Parathyroid adenoma (tissue), 2 donors: ENCODE data around the gene ATP1A4.

Source experiments
- H2AFZ ChIP-seq: fragments of 300-600 bp; sonication (generic); one replicate; pipeline ENCODE4 v1.7.0; 2017; ENCODE audit warnings: antibody characterized with exemption, mild to moderate bottlenecking
- H3K27ac ChIP-seq: fragments of 300-600 bp; sonication (generic); one replicate; pipeline ENCODE4 v1.7.0; 2017
- H3K27me3 ChIP-seq: fragments of 300-600 bp; sonication (generic); one replicate; pipeline ENCODE4 v1.7.0; 2017; ENCODE audit warnings: low read length; ENCODE audit not compliant: control insufficient read depth, insufficient read depth
- H3K36me3 ChIP-seq: fragments of 300-600 bp; sonication (generic); one replicate; pipeline ENCODE4 v1.7.0; 2017; ENCODE audit warnings: low read length; ENCODE audit not compliant: control insufficient read depth, insufficient read depth
- H3K4me1 ChIP-seq: fragments of 300-600 bp; sonication (generic); one replicate; pipeline ENCODE4 v1.7.0; 2017; ENCODE audit warnings: control low read depth
- H3K4me2 ChIP-seq: fragments of 300-600 bp; sonication (generic); one replicate; pipeline ENCODE4 v1.7.0; 2017; ENCODE audit warnings: low read length
- H3K4me3 ChIP-seq: fragments of 300-600 bp; sonication (generic); one replicate; pipeline ENCODE4 v1.7.0; 2017; ENCODE audit warnings: low read depth, low read length
- H3K79me2 ChIP-seq: fragments of 300-600 bp; sonication (generic); one replicate; pipeline ENCODE4 v1.7.0; 2017; ENCODE audit warnings: control low read depth
- H3K9ac ChIP-seq: fragments of 300-600 bp; sonication (generic); one replicate; pipeline ENCODE4 v1.7.0; 2017; ENCODE audit warnings: mild to moderate bottlenecking
- H3K9me3 ChIP-seq: fragments of 300-600 bp; sonication (generic); one replicate; pipeline ENCODE4 v1.7.0; 2017; ENCODE audit warnings: low read length; ENCODE audit not compliant: control insufficient read depth
- CTCF ChIP-seq: fragments of 300-600 bp; sonication (generic); IDR thresholded peaks from one replicate; pipeline ENCODE4 v1.7.0; 2017; ENCODE audit warnings: antibody characterized with exemption, mild to moderate bottlenecking
- donor health status: primary hyperparathyroidism.

ATP1A4 gene

GRCh38 chr1:160112357-160112756 is 39.0 kb upstream of the ATP1A4 start:
- Histone ChIP-seq H2AFZ (no peak overlapping the region), H3K4me3 (no peak overlapping the region), H3K27me3 (no peaks in the 10 kb centered on the region), H3K4me1 (no peaks in the 10 kb centered on the region), H3K79me2 (no peaks in the 10 kb centered on the region), H3K4me2 (no peak overlapping the region), H3K36me3 (no peaks in the 10 kb centered on the region), H3K9me3 (no peaks in the 10 kb centered on the region), H3K27ac (no peak overlapping the region), H3K9ac (no peak overlapping the region)
- no peak for TF ChIP-seq CTCF

GRCh38 chr1:160113407-160113806 is 38.0 kb upstream of the ATP1A4 start:
- no peaks in the 10 kb centered on the region for H3K9me3 ChIP-seq
- no peak for TF ChIP-seq CTCF
- H3K79me2 ChIP-seq, result no peaks in the 10 kb centered on the region
- H3K4me1 ChIP-seq, result no peaks in the 10 kb centered on the region
- no peak overlapping the region for H2AFZ ChIP-seq
- no peak overlapping the region for H3K4me2 ChIP-seq
- no peak overlapping the region for H3K4me3 ChIP-seq
- no peak overlapping the region for H3K9ac ChIP-seq
- no peak overlapping the region for H3K27ac ChIP-seq
- no peaks in the 10 kb centered on the region for H3K27me3 ChIP-seq
- no peaks in the 10 kb centered on the region for H3K36me3 ChIP-seq

GRCh38 chr1:160114085-160114484 is 37.3 kb upstream of the ATP1A4 start:
- no peaks in the 10 kb centered on the region for H3K4me1 ChIP-seq
- no peaks in the 10 kb centered on the region for H3K36me3 ChIP-seq
- no peak overlapping the region for H3K4me2 ChIP-seq
- no peaks in the 10 kb centered on the region for H3K79me2 ChIP-seq
- H3K27ac ChIP-seq, result no peak overlapping the region
- H3K9me3 ChIP-seq, result no peaks in the 10 kb centered on the region
- H3K4me3 ChIP-seq, result no peak overlapping the region
- no peak overlapping the region for H2AFZ ChIP-seq
- TF ChIP-seq CTCF, result no peak
- H3K9ac ChIP-seq, result no peak overlapping the region
- no peaks in the 10 kb centered on the region for H3K27me3 ChIP-seq

GRCh38 chr1:160115545-160116282 is 35.7 kb upstream of the ATP1A4 start, which contains the start of gene ATP1A2:
ATP1A2 (plus strand) TSS chr1:160115759; CDS start chr1:160115862, 103 bp downstream.
- Histone ChIP-seq H3K9ac (no peak within 1 kb of the TSS), H3K36me3 (no peaks in the 10 kb centered on the region), H3K27me3 (no peaks in the 10 kb centered on the region), H3K79me2 (no peaks in the 10 kb centered on the region), H3K4me3 (no peak within 1 kb of the TSS), H3K4me2 (no peak within 1 kb of the TSS), H2AFZ (no peak within 1 kb of the TSS), H3K4me1 (no peaks in the 10 kb centered on the region), H3K27ac (no peak within 1 kb of the TSS), H3K9me3 (no peaks in the 10 kb centered on the region)
- TF ChIP-seq CTCF, result no peak
